Loucy (cell line): ENCODE measurements around the gene PKD1.

Experiments used
- CTCF ChIP-seq: fragments of 200-600 bp; sonication (generic); conservative IDR thresholded peaks from 2 replicates; pipeline ENCODE4 v1.5.1; 2014; ENCODE audit warnings: mild to moderate bottlenecking, antibody characterized with exemption, low read length
- EZH2phosphoT487 ChIP-seq: fragments of 200-600 bp; IDR thresholded peaks from 2 replicates; pipeline ENCODE4 v1.6.1; 2018; ENCODE audit warnings: antibody characterized with exemption, mild to moderate bottlenecking, moderate library complexity, borderline replicate concordance

GRCh38 chr16:2155977-2156848 is 20.5 kb upstream of the PKD1 start:
- TF ChIP-seq CTCF (no peak), EZH2phosphoT487 (no peak)
